Glutamatergic neuron (in vitro differentiated cells): Measurements from ENCODE around the gene ARL15. TPM values are rescaled to one million over a fixed set of nuclear protein-coding genes. Genes with fewer than 3 reads are reported as not detected.

Source experiments
- DNase-seq: peaks from one replicate; pipeline ENCODE4 v3.0.0; 2022
- H3K27ac Mint-ChIP-seq: one replicate; pipeline ENCODE4 v1.8.0; 2020; ENCODE audit warnings: mild to moderate bottlenecking, mixed read lengths, inconsistent platforms; ENCODE audit not compliant: unreplicated experiment
- H3K27me3 Mint-ChIP-seq: one replicate; pipeline ENCODE4 v1.8.0; 2020; ENCODE audit warnings: mild to moderate bottlenecking, moderate library complexity, mixed read lengths, inconsistent platforms; ENCODE audit not compliant: unreplicated experiment
- H3K36me3 Mint-ChIP-seq: one replicate; pipeline ENCODE4 v1.8.0; 2020; ENCODE audit warnings: mild to moderate bottlenecking, mixed read lengths, inconsistent platforms; ENCODE audit not compliant: unreplicated experiment
- H3K4me1 Mint-ChIP-seq: one replicate; pipeline ENCODE4 v1.8.0; 2020; ENCODE audit warnings: mild to moderate bottlenecking, low read depth, mixed read lengths, inconsistent platforms; ENCODE audit not compliant: unreplicated experiment
- H3K4me3 Mint-ChIP-seq: one replicate; pipeline ENCODE4 v1.8.0; 2020; ENCODE audit warnings: mild to moderate bottlenecking, mixed read lengths, inconsistent platforms; ENCODE audit not compliant: unreplicated experiment
- H3K9me3 Mint-ChIP-seq: one replicate; pipeline ENCODE4 v1.8.0; 2020; ENCODE audit warnings: mild to moderate bottlenecking, moderate library complexity, mixed read lengths, inconsistent platforms; ENCODE audit not compliant: unreplicated experiment
- total RNA-seq: library from RNA; stranded (reverse); fragmentation: NEBNext Ultra II Directional; extraction: Animal tissue kit (Norgen Biotek cat#: 25700); gene quantifications from one replicate; pipeline ENCODE4 v1.2.1, GENCODE V29; 2021; ENCODE audit not compliant: unreplicated experiment
- TF ChIP-seq, protein P1 (sequence below): fragments of 200-600 bp; sonication (generic); IDR thresholded peaks from one replicate; pipeline ENCODE4 v1.5.0; 2021; ENCODE audit not compliant: partially characterized antibody, unreplicated experiment

ARL15 gene
- total RNA-seq, 1 donor from 2014 or later: 37.4 TPM

DNA sequence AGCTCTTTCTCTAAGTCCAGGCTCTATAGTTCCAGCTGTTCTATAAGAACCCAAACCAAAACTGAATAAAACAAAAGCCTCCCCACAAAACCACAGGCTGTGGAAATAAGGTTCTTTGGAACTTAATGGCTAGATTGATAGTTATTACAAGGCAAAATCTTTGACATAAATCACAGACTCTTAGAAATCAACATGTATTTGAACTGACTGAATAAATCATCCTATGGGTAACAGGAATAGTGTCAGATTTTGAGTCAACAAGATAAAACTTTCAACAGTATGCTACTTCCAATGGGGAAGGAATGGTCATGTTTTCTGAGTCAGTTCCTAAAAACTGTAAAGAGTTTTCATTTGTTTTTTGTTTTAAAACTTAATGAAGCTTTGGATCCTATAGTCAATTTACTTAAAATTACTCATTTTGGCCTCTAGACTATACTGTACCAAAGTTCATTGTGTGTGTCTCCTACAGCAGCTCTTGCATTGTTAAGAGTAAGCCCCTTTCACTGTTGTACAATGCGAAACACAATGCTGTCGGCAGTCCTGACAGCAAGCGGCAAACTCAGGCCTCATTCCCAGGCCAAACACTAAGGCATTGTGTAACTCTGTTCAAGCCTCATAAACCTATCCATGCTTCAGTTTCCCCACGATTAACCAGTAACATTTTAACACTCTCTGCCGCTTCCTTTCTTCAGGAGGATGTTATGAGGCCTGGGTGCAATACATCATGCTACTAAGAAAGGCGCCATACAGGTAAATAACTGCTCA lies 134.1 kb downstream of the ARL15 start:
- Mint-ChIP-seq H3K27me3 (peaks cover 3% of the 10 kb centered on the region), H3K4me1 (peaks cover 5% of the 10 kb centered on the region), H3K27ac (no peak overlapping the region), H3K9me3 (peaks cover 3% of the 10 kb centered on the region), H3K36me3 (no peaks in the 10 kb centered on the region), H3K4me3 (no peak overlapping the region)
- TF ChIP-seq, protein P1, sequence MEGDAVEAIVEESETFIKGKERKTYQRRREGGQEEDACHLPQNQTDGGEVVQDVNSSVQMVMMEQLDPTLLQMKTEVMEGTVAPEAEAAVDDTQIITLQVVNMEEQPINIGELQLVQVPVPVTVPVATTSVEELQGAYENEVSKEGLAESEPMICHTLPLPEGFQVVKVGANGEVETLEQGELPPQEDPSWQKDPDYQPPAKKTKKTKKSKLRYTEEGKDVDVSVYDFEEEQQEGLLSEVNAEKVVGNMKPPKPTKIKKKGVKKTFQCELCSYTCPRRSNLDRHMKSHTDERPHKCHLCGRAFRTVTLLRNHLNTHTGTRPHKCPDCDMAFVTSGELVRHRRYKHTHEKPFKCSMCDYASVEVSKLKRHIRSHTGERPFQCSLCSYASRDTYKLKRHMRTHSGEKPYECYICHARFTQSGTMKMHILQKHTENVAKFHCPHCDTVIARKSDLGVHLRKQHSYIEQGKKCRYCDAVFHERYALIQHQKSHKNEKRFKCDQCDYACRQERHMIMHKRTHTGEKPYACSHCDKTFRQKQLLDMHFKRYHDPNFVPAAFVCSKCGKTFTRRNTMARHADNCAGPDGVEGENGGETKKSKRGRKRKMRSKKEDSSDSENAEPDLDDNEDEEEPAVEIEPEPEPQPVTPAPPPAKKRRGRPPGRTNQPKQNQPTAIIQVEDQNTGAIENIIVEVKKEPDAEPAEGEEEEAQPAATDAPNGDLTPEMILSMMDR: no peak
- no peak for DNase-seq

DNA sequence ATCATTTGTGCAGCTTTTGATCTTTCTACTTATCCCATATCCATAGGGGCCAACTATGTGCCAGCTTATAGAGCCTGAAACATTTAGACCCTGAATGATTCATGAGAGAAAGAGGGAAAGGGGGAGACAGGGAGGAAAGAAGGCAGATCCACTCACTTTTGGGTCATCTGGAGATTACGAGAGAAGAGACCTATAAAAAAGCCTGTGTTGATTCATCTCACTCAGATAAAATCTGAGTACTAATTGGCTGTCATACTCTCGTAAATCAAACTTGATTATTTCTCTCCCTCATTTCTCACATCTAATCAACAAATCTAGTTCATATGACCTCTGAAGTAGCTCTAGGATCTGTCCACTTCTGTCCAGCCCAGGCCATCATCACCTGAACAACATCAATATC lies 137.1 kb downstream of the ARL15 start:
- Mint-ChIP-seq H3K27ac (no peak overlapping the region), H3K4me3 (no peak overlapping the region), H3K36me3 (peaks cover 4% of the 10 kb centered on the region), H3K4me1 (no peaks in the 10 kb centered on the region), H3K27me3 (peaks cover 6% of the 10 kb centered on the region), H3K9me3 (peaks cover 3% of the 10 kb centered on the region)
- TF ChIP-seq, protein P1: no peak
- DNase-seq: no peak

DNA sequence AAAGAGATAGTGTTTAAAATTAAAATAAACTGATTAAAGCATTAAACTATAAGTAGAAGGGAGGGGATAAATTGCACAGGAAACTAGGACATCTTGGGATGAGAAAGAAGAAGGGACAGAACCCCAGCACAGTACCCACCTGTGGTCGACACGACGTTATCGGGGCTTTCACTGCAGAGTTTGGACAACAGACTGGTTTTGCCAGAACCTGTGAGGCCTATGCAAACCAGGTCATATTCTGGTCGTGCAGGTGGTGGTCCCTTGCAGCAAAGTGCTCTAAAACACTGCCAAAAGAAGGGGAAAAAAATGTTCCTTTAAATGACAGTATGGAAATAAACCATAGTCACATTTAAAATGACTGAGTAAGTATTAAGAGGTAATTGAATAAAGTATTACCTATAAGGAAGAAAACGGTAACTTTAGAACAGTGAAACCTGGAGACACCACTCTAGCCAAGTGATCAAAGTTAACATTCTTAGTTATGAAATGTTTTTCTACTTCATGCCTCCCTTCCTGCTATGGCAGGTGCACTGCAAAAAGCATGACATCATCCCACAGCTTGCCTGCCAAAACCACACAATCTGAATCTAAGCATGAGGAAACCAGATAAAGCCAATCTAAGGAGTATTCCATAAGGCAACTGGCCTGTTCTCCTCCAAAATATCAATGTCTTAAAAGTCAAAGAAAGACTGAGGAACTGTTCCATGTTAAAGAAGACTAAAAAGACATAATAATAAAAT lies 138.6 kb downstream of the ARL15 start:
- TF ChIP-seq, protein P1: no peak
- Mint-ChIP-seq H3K36me3 (peaks cover 4% of the 10 kb centered on the region), H3K4me3 (no peak overlapping the region), H3K4me1 (no peaks in the 10 kb centered on the region), H3K27me3 (peaks cover 4% of the 10 kb centered on the region), H3K27ac (no peak overlapping the region), H3K9me3 (peaks cover 6% of the 10 kb centered on the region)
- DNase-seq: no peak

DNA sequence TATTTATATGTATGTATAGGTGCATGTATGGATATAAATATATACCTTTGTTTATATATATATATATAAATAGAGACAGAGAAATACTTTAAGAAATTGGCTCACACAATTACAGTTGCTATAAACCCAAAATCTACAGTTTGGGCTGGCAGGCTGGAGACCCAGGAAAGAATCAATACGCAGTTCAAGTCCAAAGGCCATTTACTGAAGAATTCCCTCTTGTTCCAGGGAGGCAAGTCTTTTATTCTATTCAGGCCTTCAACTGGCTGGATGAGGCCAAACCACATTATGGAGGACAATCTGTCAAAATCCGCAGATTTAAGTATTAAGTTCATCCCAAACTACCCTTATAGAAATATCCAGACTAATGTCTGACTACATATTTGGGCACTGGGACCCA lies 144.7 kb downstream of the ARL15 start:
- Mint-ChIP-seq H3K4me3 (no peak overlapping the region), H3K27me3 (peaks cover 4% of the 10 kb centered on the region), H3K4me1 (no peaks in the 10 kb centered on the region), H3K27ac (no peak overlapping the region), H3K9me3 (peaks cover 4% of the 10 kb centered on the region), H3K36me3 (peaks cover 4% of the 10 kb centered on the region)
- TF ChIP-seq, protein P1: no peak
- no peak for DNase-seq

DNA sequence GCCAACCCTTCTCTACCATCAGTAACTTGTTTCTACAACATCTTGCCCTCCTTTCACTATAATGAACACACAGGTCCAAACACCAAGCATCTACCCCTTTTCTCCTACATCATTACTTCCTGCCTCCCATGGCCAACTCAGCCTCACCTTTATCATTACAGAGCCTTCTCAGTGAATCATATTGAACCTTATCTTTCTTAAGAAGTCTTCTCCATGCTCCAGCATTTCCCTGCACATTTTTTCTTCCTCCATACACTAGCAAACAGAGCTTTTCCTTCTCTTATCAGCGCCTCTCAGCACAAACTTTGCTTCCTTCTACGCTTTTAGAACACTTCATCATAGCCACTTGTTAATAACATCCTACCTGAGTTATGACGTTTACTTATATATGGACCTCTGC lies 148.2 kb downstream of the ARL15 start:
- no peak overlapping the region for H3K4me3 Mint-ChIP-seq
- no peaks in the 10 kb centered on the region for H3K4me1 Mint-ChIP-seq
- H3K27me3 Mint-ChIP-seq: peaks cover 4% of the 10 kb centered on the region
- H3K36me3 Mint-ChIP-seq: no peaks in the 10 kb centered on the region
- no peak overlapping the region for H3K27ac Mint-ChIP-seq
- peaks cover under 1% of the 10 kb centered on the region for H3K9me3 Mint-ChIP-seq
- TF ChIP-seq, protein P1: no peak
- DNase-seq: no peak
